A549 (cell line): Measurements from ENCODE around the gene RASGRP1. TPM values are rescaled to one million over a fixed set of nuclear protein-coding genes. Genes with fewer than 3 reads are reported as not detected.

Source experiments
- ATAC-seq, 2 experiments: fragments of 200-7000 bp in 1 of 2; fragments of >200 bp in 1 of 2; cut with Nextera tagmentation in 1 of 2; cut with Tn5 transposase in 1 of 2; 3 replicates each; pipeline versions ENCODE4 v1.8.0 to v1.9.1; 2018 to 2020; ENCODE audit warnings: mild to moderate bottlenecking in 1 of 2, moderate library complexity in 1 of 2
- CTCF ChIA-PET: fragments of 300-600 bp; sonication (Branson Sonifier 250); formaldehyde crosslinking; extraction: SDS; loops from one replicate; lab custom pipeline; 2021; ENCODE audit warnings: antibody characterized with exemption, inconsistent platforms; lab: Yijun Ruan, JAX
- POLR2A ChIA-PET: fragments of 350-600 bp; formaldehyde crosslinking; extraction: SDS; loops from one replicate; lab custom pipeline; 2021; ENCODE audit warnings: antibody characterized with exemption, inconsistent platforms; lab: Yijun Ruan, JAX
- DNase-seq, 2 experiments: peaks; one replicate each; pipeline versions ENCODE4 v3.0.0 to v3.0.0-alpha.2; 2011 to 2016; ENCODE audit warnings: low read depth in 1 of 2, low spot score in 1 of 2
- FAIRE-seq: peaks from 2 replicates; lab custom pipeline; 2011; peaks lifted over from hg19 to GRCh38; lab: Jason Lieb, UNC
- H3K27ac ChIP-seq, 2 experiments: fragments of >200 bp; sonication (Bioruptor Twin); formaldehyde crosslinking; 3 replicates each; pipeline ENCODE4 v1.5.1; 2016 to 2017
- H3K4me1 ChIP-seq: fragments of >200 bp; sonication (Bioruptor Twin); formaldehyde crosslinking; 3 replicates; pipeline ENCODE4 v1.6.1; 2016
- H3K4me2 ChIP-seq: fragments of >200 bp; sonication (Bioruptor Twin); formaldehyde crosslinking; 3 replicates; pipeline ENCODE4 v1.6.1; 2016
- H3K4me3 ChIP-seq: fragments of >200 bp; sonication (Bioruptor Twin); formaldehyde crosslinking; 3 replicates; pipeline ENCODE4 v1.5.1; 2016
- H3K9me3 ChIP-seq: fragments of >200 bp; sonication (Bioruptor Twin); formaldehyde crosslinking; 3 replicates; pipeline ENCODE4 v1.6.1; 2016
- ATOH8 ChIP-seq: fragments of 250-450 bp; sonication (Bioruptor Pico); IDR thresholded peaks from 2 replicates; pipeline ENCODE4 v1.5.0; 2020; ENCODE audit warnings: low read depth, mild to moderate bottlenecking, moderate library complexity
- BCL3 ChIP-seq: fragments of >200 bp; sonication (Bioruptor Twin); formaldehyde crosslinking; IDR thresholded peaks from 3 replicates; pipeline ENCODE4 v1.6.1; 2016
- CHD4 ChIP-seq: fragments of 200-600 bp; sonication (generic); IDR thresholded peaks from 2 replicates; pipeline ENCODE4 v1.6.1; 2016; ENCODE audit warnings: antibody characterized with exemption, mild to moderate bottlenecking, borderline replicate concordance
- CTCF ChIP-seq: fragments of >200 bp; sonication (Bioruptor Twin); formaldehyde crosslinking; IDR thresholded peaks from 3 replicates; pipeline ENCODE4 v1.5.1; 2016
- FOSL2 ChIP-seq, 2 experiments: fragments of 450-650 bp in 1 of 2; fragments of >200 bp in 1 of 2; sonication (Bioruptor Twin) in 1 of 2; formaldehyde crosslinking; IDR thresholded peaks; 2 replicates each; pipeline versions ENCODE4 v1.5.0 to v1.6.1; 2016 to 2020; ENCODE audit warnings: mild to moderate bottlenecking in 1 of 2, moderate library complexity in 1 of 2
- HDAC2 ChIP-seq: fragments of 200-600 bp; sonication (generic); IDR thresholded peaks from 2 replicates; pipeline ENCODE4 v1.6.1; 2016
- HES2 ChIP-seq: fragments of >200 bp; sonication (Bioruptor Twin); formaldehyde crosslinking; IDR thresholded peaks from 2 replicates; pipeline ENCODE4 v1.6.1; 2016
- HOXA7 ChIP-seq: fragments of 250-450 bp; sonication (Bioruptor Pico); IDR thresholded peaks from 2 replicates; pipeline ENCODE4 v1.5.0; 2020; ENCODE audit warnings: mild to moderate bottlenecking, moderate library complexity
- JUNB ChIP-seq: fragments of >200 bp; sonication (Bioruptor Twin); formaldehyde crosslinking; IDR thresholded peaks from 2 replicates; pipeline ENCODE4 v1.6.1; 2016
- MAFK ChIP-seq: fragments of 450-650 bp; IDR thresholded peaks from 2 replicates; pipeline ENCODE4 v1.6.1; 2014; ENCODE audit not compliant: partially characterized antibody
- MYC ChIP-seq: IDR thresholded peaks from 2 replicates; pipeline ENCODE4 v1.6.1; 2012; ENCODE audit warnings: mild to moderate bottlenecking, inconsistent platforms, low read length, improper control_type of control experiment, borderline replicate concordance
- NPAS2 ChIP-seq: fragments of 250-450 bp; sonication (Bioruptor Pico); IDR thresholded peaks from 2 replicates; pipeline ENCODE4 v1.8.0; 2022; ENCODE audit warnings: mild to moderate bottlenecking, moderate library complexity, borderline replicate concordance
- NR3C1 ChIP-seq: fragments of >200 bp; sonication (Bioruptor Twin); formaldehyde crosslinking; IDR thresholded peaks from 3 replicates; pipeline ENCODE4 v1.6.1; 2017
- PBX3 ChIP-seq: IDR thresholded peaks from 2 replicates; pipeline ENCODE4 v1.6.1; 2012
- POLR2AphosphoS2 ChIP-seq: conservative IDR thresholded peaks from 2 replicates; pipeline ENCODE4 v1.6.1; 2012; ENCODE audit warnings: low read length, improper control_type of control experiment, inconsistent platforms
- REST ChIP-seq: fragments of 200-600 bp; sonication (generic); IDR thresholded peaks from 2 replicates; pipeline ENCODE4 v1.6.1; 2016; ENCODE audit warnings: antibody characterized with exemption, mild to moderate bottlenecking, moderate library complexity
- RFX5 ChIP-seq: fragments of 450-650 bp; IDR thresholded peaks from 2 replicates; pipeline ENCODE4 v1.7.1; 2014; ENCODE audit warnings: antibody characterized with exemption, mild to moderate bottlenecking, moderate library complexity
- SMC3 ChIP-seq: fragments of >200 bp; sonication (Bioruptor Twin); formaldehyde crosslinking; IDR thresholded peaks from 3 replicates; pipeline ENCODE4 v1.6.1; 2018; ENCODE audit warnings: inconsistent platforms
- SREBF2 ChIP-seq: fragments of 450-650 bp; IDR thresholded peaks from 2 replicates; pipeline ENCODE4 v1.6.1; 2014; ENCODE audit warnings: mild to moderate bottlenecking, moderate library complexity
- TP53 ChIP-seq: fragments of 250-450 bp; sonication (Bioruptor Pico); IDR thresholded peaks from 2 replicates; pipeline ENCODE4 v1.5.0; 2021; ENCODE audit warnings: mild to moderate bottlenecking, moderate library complexity
- USF2 ChIP-seq: fragments of 450-650 bp; IDR thresholded peaks from 2 replicates; pipeline ENCODE4 v1.6.1; 2014; ENCODE audit warnings: antibody characterized with exemption
- ZC3H11A ChIP-seq: fragments of 450-650 bp; IDR thresholded peaks from 2 replicates; pipeline ENCODE4 v1.6.1; 2014; ENCODE audit warnings: antibody characterized with exemption, mild to moderate bottlenecking
- WGBS: methylation state at CpG from one replicate; pipeline ENCODE4 v1.1.6; 2017; ENCODE audit errors: missing lambda C conversion rate; 5-methylcytosine and 5-hydroxymethylcytosine counted together
- polyA plus RNA-seq, 4 experiments: library from polyadenylated mRNA; depleted of rRNA in 3 of 4; stranded (reverse); fragments of >200 nt; fragmentation: RNase III in 1 of 4; extraction: RNeasy Plus Mini Kit Qiagen cat#74134 plus additional on column Dnase treatment in 1 of 4; gene quantifications; 2 replicates in 3 of 4; 3 replicates in 1 of 4; pipeline ENCODE4 v1.2.3, GENCODE V29; 2011 to 2017

Gene RASGRP1
- polyA plus RNA-seq, 2 of the 4 experiments (the other 2 are of a cell fraction) = 0.70 to 1.2 TPM

- Histone ChIP-seq H3K4me2 (no peak overlapping the region), H3K9me3 (no peaks in the 10 kb centered on the region), H3K4me3 (no peak overlapping the region), H3K4me1 (no peaks in the 10 kb centered on the region), H3K27ac (no peak overlapping the region)
- CTCF ChIA-PET = interaction anchor here (1.0 to 1.6 kb wide), 4 partner anchors 14 to 185 kb away, joined by 3 to 5 read pairs (median 4); no protein-coding TSS in a partner anchor
- POLR2A ChIA-PET = no interaction called here
- ATAC-seq = no peak
- no peak for TF ChIP-seq SMC3
- no peak for TF ChIP-seq MAFK
- no peak for TF ChIP-seq HDAC2
- no peak for TF ChIP-seq FOSL2 (IDR thresholded peaks at IDR 0.05)
- no peak for TF ChIP-seq FOSL2 (CRISPR knock-in tag; IDR thresholded peaks at IDR 0.05)
- TF ChIP-seq ZC3H11A = no peak
- TF ChIP-seq NR3C1 = no peak
- no peak for TF ChIP-seq RFX5
- TF ChIP-seq HOXA7 (CRISPR knock-in tag) = no peak
- TF ChIP-seq USF2 = no peak
- TF ChIP-seq TP53 (CRISPR knock-in tag) = no peak
- no peak for TF ChIP-seq POLR2AphosphoS2
- TF ChIP-seq PBX3 = no peak
- 79% methylated on average over 4 of the region's 4 CpGs for WGBS
- FAIRE-seq = no peak
- no peak for DNase-seq
Observed at GRCh38 chr15:38504680-38505467, 59.7 kb downstream of the RASGRP1 start.

- ChIA-PET POLR2A (no interaction called here), CTCF (interaction anchor here (1.6 kb wide), 1 partner anchor 15 kb away, joined by 3 read pairs; no protein-coding TSS in a partner anchor)
- no peak for ATAC-seq
Observed at GRCh38 chr15:38503496-38503895, 61.1 kb downstream of the RASGRP1 start.

GRCh38 chr15:38499651-38500050, 65.0 kb downstream of the RASGRP1 start:
- Histone ChIP-seq H3K4me1 (no peaks in the 10 kb centered on the region), H3K27ac (no peak overlapping the region), H3K4me2 (no peak overlapping the region), H3K9me3 (no peaks in the 10 kb centered on the region), H3K4me3 (no peak overlapping the region)
- DNase-seq = no peak
- CTCF ChIA-PET = no interaction called here
- POLR2A ChIA-PET = no interaction called here
- no peak for ATAC-seq
- WGBS = 100% methylated on average over 1 of the region's 1 CpG
- FAIRE-seq = no peak
- no peak for TF ChIP-seq REST
- no peak for TF ChIP-seq CHD4
- TF ChIP-seq BCL3 = no peak
- TF ChIP-seq ATOH8 = no peak
- TF ChIP-seq NPAS2 (CRISPR knock-in tag) = no peak
- TF ChIP-seq ZC3H11A = no peak
- no peak for TF ChIP-seq SREBF2
- TF ChIP-seq CTCF = no peak
- TF ChIP-seq MYC = no peak
- no peak for TF ChIP-seq POLR2AphosphoS2
- no peak for TF ChIP-seq JUNB
- no peak for TF ChIP-seq SMC3

More at GRCh38 chr15:38503496-38503895, 61.1 kb downstream of the RASGRP1 start:
- FAIRE-seq = no peak
- H3K4me2 ChIP-seq = no peak overlapping the region
- no peak for TF ChIP-seq HES2
- no peaks in the 10 kb centered on the region for H3K4me1 ChIP-seq
- no peak overlapping the region for H3K27ac ChIP-seq
- no peaks in the 10 kb centered on the region for H3K9me3 ChIP-seq
- no peak overlapping the region for H3K4me3 ChIP-seq
- 90% methylated on average over 2 of the region's 2 CpGs for WGBS
- DNase-seq = no peak
